Rectal smooth muscle tissue (tissue), 1 donor: ENCODE results near the gene COBL.
"Not testable (repeated sequence)": the region's sequence is repeated elsewhere in the genome, so short reads cannot be mapped to it uniquely, and the experiment has no call there.

Experiments
- H3K27ac ChIP-seq: one replicate; pipeline ENCODE4 v1.7.0; 2013; ENCODE audit warnings: low read depth, low read length, inconsistent platforms
- H3K27me3 ChIP-seq: one replicate; pipeline ENCODE4 v1.7.0; 2013; ENCODE audit warnings: low read length; ENCODE audit not compliant: control insufficient read depth, insufficient read depth
- H3K36me3 ChIP-seq: one replicate; pipeline ENCODE4 v1.7.0; 2013; ENCODE audit warnings: low read length; ENCODE audit not compliant: control insufficient read depth, insufficient read depth
- H3K4me1 ChIP-seq: one replicate; pipeline ENCODE4 v1.7.0; 2013; ENCODE audit warnings: low read length; ENCODE audit not compliant: control insufficient read depth, insufficient read depth
- H3K4me3 ChIP-seq: one replicate; pipeline ENCODE4 v1.7.0; 2013; ENCODE audit warnings: low read length
- H3K9ac ChIP-seq: one replicate; pipeline ENCODE4 v1.7.0; 2013; ENCODE audit warnings: low read length

Gene COBL

GRCh38 chr7:51208125-51208524, 108.5 kb downstream of the COBL start:
- H3K27me3 ChIP-seq, H3K9ac ChIP-seq, H3K4me3 ChIP-seq, H3K27ac ChIP-seq, H3K36me3 ChIP-seq, H3K4me1 ChIP-seq: not testable (repeated sequence)

GRCh38 chr7:51198654-51199053, 118.0 kb downstream of the COBL start:
- Histone ChIP-seq H3K27me3 (no peaks in the 10 kb centered on the region), H3K4me1 (no peaks in the 10 kb centered on the region), H3K36me3 (no peaks in the 10 kb centered on the region), H3K27ac (no peak overlapping the region), H3K4me3 (no peak overlapping the region), H3K9ac (no peak overlapping the region)

GRCh38 chr7:51190969-51191368, 125.6 kb downstream of the COBL start:
- H3K36me3 ChIP-seq = no peaks in the 10 kb centered on the region
- no peaks in the 10 kb centered on the region for H3K27me3 ChIP-seq
- no peak overlapping the region for H3K27ac ChIP-seq
- no peak overlapping the region for H3K4me3 ChIP-seq
- no peaks in the 10 kb centered on the region for H3K4me1 ChIP-seq
- no peak overlapping the region for H3K9ac ChIP-seq

GRCh38 chr7:51189777-51190176, 126.8 kb downstream of the COBL start:
- H3K9ac ChIP-seq = no peak overlapping the region
- H3K36me3 ChIP-seq = no peaks in the 10 kb centered on the region
- H3K4me1 ChIP-seq = no peaks in the 10 kb centered on the region
- H3K27ac ChIP-seq = no peak overlapping the region
- no peak overlapping the region for H3K4me3 ChIP-seq
- no peaks in the 10 kb centered on the region for H3K27me3 ChIP-seq

GRCh38 chr7:51188987-51189386, 127.6 kb downstream of the COBL start:
- Histone ChIP-seq H3K4me1 (no peaks in the 10 kb centered on the region), H3K27me3 (no peaks in the 10 kb centered on the region), H3K4me3 (no peak overlapping the region), H3K9ac (no peak overlapping the region), H3K36me3 (no peaks in the 10 kb centered on the region), H3K27ac (no peak overlapping the region)

GRCh38 chr7:51187941-51188340, 128.7 kb downstream of the COBL start:
- no peak overlapping the region for H3K4me3 ChIP-seq
- H3K4me1 ChIP-seq = no peaks in the 10 kb centered on the region
- no peaks in the 10 kb centered on the region for H3K27me3 ChIP-seq
- H3K9ac ChIP-seq = no peak overlapping the region
- H3K36me3 ChIP-seq = no peaks in the 10 kb centered on the region
- H3K27ac ChIP-seq = no peak overlapping the region

- Histone ChIP-seq H3K9ac (no peak overlapping the region), H3K4me3 (no peak overlapping the region), H3K27me3 (no peaks in the 10 kb centered on the region), H3K36me3 (no peaks in the 10 kb centered on the region), H3K4me1 (no peaks in the 10 kb centered on the region), H3K27ac (no peak overlapping the region)
Measured at GRCh38 chr7:51186531-51186930, 130.1 kb downstream of the COBL start.

GRCh38 chr7:51182636-51183166, 133.9 kb downstream of the COBL start:
- Histone ChIP-seq H3K36me3 (no peaks in the 10 kb centered on the region), H3K27me3 (no peaks in the 10 kb centered on the region), H3K27ac (no peak overlapping the region), H3K4me1 (no peaks in the 10 kb centered on the region), H3K9ac (no peak overlapping the region), H3K4me3 (no peak overlapping the region)

GRCh38 chr7:51180092-51180491, 136.5 kb downstream of the COBL start:
- H3K9ac ChIP-seq = no peak overlapping the region
- no peaks in the 10 kb centered on the region for H3K4me1 ChIP-seq
- no peaks in the 10 kb centered on the region for H3K27me3 ChIP-seq
- H3K36me3 ChIP-seq = no peaks in the 10 kb centered on the region
- H3K4me3 ChIP-seq = no peak overlapping the region
- no peak overlapping the region for H3K27ac ChIP-seq

- Histone ChIP-seq H3K27ac (no peak overlapping the region), H3K9ac (no peak overlapping the region), H3K4me1 (no peaks in the 10 kb centered on the region), H3K4me3 (no peak overlapping the region), H3K36me3 (no peaks in the 10 kb centered on the region), H3K27me3 (no peaks in the 10 kb centered on the region)
Measured at GRCh38 chr7:51175992-51176388, 140.6 kb downstream of the COBL start.

- no peaks in the 10 kb centered on the region for H3K27me3 ChIP-seq
- H3K4me1 ChIP-seq = no peaks in the 10 kb centered on the region
- H3K27ac ChIP-seq = no peak overlapping the region
- H3K4me3 ChIP-seq = no peak overlapping the region
- H3K9ac ChIP-seq = no peak overlapping the region
- H3K36me3 ChIP-seq = no peaks in the 10 kb centered on the region
Measured at GRCh38 chr7:51175316-51175991, 141.2 kb downstream of the COBL start.

- Histone ChIP-seq H3K27ac (no peak overlapping the region), H3K9ac (no peak overlapping the region)
Measured at GRCh38 chr7:51165337-51165736, 151.3 kb downstream of the COBL start.

GRCh38 chr7:51162724-51163329, 153.8 kb downstream of the COBL start:
- Histone ChIP-seq H3K27me3 (no peaks in the 10 kb centered on the region), H3K4me1 (peaks cover 2% of the 10 kb centered on the region), H3K4me3 (no peak overlapping the region), H3K27ac (no peak overlapping the region), H3K9ac (no peak overlapping the region), H3K36me3 (no peaks in the 10 kb centered on the region)

More at GRCh38 chr7:51165337-51165736, 151.3 kb downstream of the COBL start:
- Histone ChIP-seq H3K36me3 (no peaks in the 10 kb centered on the region), H3K4me1 (peaks cover 2% of the 10 kb centered on the region), H3K27me3 (no peaks in the 10 kb centered on the region), H3K4me3 (no peak overlapping the region)
